HG03521 (cell line): ENCODE measurements around the gene AIG1.
"Not testable (repeated sequence)": the region's sequence is repeated elsewhere in the genome, so short reads cannot be mapped to it uniquely, and the experiment has no call there.

Source experiments
- ATAC-seq: cut with Tn5 transposase; IDR thresholded peaks from one replicate; pipeline ENCODE4 v1.9.1; 2021; ENCODE audit warnings: mild to moderate bottlenecking, moderate library complexity; ENCODE audit not compliant: unreplicated experiment

AIG1 gene

DNA sequence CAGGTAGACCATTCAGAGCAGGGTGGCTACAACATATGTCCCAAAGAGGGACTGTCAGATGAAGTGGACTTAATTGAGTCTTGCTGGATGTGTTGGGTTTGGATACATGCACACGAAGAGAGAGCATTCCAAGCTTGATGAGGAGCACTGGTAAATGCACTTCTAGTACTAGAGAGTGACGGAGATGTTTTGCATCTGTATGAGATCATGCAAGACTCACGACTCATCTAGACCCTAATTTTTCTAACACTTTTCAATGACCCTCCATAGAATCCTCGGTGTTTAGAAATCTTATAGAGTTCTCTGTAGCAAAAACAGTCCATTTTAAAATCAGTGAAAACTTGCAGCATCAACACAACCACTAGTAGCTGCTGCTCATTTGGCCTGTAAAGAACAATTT is 4.8 kb upstream of the AIG1 start:
- ATAC-seq = no peak

DNA sequence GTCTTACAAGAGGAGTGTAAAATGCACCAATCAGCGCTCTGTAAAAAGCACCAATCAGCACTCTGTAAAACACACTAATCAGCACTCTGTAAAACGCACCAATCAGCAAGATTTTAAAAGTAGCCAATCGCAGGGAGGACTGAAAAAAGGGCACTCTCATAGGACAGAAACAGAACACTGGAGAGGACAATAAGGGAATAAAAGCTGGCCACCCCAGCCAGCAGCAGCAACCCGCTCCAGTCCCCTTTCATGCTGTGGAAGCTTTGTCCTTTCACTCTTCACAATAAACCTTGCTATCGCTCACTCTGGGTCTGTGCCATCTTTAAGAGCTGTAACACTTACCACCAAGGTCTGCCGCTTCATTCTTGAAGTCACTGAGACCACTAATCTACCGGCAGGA is 1.7 kb upstream of the AIG1 start:
- ATAC-seq = no peak

DNA sequence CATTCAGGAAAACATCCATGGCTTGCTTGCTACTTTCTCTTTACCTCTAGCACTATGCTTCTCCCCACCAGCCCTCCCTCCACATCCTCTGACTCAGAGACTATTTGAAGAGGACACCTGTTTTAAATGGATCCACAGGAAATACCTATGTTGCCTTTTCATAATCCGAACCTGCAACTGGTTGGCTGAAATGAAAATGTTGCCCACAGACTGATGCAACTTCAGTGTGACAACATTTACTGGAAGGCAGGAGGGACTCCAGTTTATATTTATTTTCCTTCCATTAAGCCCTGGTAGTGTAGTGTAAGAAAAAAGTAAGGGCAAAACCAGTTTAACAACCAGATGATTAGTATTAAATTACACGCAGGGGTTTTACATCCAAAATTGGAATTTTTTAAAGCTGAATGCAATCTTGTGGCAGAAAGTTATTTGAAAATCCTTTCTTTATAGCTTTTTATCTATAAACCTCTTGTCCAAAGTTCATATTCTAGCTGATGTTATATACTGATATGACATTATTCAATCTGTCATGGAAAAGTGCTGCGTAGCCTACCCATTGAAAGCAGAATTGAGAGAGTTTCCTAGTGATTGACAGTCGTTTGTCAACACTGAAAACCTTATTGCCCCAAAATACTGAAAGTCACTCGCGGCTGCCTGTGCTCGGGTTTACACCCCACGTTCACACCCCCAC is 881 bp upstream of the AIG1 start:
- ATAC-seq = no peak

DNA sequence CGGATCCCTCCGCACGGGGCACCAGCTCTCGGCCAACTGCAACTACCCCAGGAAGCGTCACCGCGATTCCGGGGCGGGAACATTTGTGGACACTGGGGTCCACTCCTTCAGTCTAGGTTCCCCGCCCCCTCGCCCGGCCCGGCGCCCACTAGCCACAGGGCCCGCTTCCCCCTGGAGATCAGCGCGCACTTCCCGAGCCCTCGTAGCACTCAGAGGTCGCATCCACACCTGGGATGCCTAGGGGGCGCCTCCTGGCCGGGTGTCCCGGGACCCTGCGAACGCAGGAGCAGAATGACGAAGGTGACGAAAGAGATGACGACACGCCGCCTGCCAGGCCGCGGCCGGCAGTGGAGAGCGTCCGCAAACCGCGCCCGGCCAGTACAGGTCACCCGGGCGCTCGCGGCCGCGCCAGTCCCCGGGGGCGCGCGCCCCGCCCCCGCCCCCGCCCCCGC is 309 bp upstream of the AIG1 start:
- peak; percentile 71 for ATAC-seq

DNA sequence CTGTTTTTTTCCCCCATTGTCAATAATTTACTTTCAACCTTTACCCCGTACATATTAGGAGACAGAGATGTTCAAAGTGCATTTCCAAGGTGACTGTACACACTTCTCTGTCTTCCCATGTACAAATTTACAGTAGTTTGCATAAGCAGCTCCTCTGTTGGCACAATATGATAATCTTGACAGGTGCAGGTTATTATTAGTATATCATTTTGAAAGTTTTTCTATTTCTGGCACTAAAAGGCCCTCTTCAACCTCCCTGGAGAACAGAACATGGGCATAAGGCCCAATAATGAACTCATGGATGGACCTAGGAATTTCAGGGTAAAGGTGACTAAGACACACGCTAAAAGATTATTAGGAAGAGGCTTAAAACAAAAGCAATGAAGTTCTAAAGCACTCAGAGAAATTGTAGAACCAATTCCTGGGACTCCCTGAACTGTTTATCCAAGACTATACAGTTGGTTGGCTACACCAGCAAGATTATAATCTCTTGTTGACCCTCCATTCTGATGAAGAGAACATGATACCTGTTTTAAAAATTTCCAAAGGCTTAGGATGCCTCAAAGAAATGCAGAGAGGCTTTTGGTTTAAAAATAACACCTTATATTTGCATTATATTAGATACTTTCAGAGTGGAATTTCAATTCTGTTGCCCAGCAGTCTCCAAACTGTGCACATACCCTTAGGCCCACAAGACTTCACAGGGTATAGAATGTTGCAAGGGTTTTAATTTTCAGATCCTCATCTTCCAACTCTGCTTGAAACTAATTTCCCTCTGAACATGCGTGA is 1.1 kb downstream of the AIG1 start:
- ATAC-seq = no peak

DNA sequence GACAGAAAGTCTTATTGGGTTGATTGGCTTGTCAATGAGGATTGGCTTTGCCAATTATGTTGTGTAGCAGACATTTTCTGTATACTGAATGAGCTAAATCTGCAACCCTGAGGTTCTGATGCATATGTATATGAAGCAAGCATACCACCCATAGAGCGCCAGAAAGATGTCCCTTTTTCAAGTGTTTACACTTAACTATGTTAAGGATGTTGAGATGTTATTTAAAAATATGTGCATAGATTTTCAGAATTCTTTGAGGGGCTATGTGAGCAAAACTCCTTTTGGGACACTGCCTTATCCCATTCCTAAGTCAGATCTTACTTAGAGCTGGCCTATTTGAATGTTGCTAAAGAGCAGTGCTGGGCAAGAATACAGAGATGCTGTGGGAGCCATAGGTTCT is 1.9 kb downstream of the AIG1 start:
- ATAC-seq = no peak

DNA sequence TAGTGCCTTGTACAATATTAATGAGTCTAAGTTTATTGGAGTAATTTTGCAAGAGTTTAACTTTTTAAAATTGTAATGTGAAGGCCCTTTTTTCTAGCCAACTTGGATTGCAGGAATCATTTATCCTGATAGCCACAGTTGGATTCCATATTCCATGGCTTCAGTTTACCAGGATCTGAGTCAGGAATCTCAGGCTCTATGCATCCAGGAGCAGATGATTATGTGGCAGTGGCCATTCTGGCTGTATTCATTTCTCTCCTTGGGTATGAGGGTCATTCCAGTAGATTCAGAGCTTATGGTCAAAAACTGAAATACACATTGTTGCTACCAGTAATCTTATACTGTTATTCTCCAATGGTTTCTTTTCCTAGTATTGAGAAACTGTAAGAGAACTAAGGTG is 2.9 kb downstream of the AIG1 start:
- ATAC-seq = no peak

DNA sequence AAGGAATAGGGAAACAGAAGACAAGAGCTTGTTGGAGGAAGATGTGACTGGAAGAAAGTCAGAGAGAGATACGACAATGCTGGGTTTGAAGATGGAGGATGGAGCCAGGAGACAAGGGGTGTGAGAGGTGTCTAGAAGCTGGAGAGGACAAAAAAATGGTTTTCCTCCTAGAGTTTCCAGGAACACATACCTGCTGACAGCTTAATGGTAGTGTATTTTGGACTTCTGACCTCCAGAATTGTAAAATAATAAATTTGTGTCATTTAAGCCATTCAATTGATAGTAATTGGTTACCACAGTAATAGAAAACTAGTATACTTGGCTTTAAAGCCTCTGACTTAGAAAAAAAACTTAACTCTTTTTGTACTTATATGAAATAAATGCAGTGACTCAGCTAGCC is 3.6 kb downstream of the AIG1 start:
- ATAC-seq = no peak

DNA sequence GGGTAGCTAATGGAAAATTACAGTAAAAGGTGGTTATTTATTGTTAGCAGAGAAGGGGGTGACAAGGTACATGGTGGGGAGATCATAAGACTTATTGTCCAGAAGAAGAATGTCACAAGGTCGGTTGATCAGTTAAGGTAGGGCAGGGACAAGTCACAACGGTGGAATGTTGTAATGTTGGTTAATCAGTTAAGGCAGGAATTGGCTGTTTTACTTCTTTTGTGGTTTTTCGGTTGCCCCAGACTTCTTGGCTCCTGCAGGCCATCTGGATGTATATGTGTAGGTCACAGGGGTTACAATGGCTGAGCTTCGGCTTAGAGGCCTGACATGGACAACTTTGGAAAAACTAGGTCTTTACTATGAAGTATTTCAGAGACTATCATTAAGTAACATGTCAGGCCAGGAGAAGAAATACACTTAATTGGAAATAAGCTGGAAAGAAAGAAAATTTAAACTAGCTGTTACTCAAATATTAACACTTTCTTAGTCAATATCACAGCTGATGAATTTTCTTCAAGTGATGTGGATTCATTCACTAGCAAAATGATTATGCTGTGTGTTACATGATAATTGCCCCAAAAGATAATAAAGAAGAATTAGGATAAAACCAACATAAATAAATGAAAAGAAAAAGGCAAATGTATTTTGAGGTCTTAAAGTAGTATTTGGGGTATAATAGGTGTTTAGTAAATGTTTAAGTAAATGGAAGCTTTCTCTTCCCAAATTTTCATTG is 4.4 kb downstream of the AIG1 start:
- no peak for ATAC-seq

DNA sequence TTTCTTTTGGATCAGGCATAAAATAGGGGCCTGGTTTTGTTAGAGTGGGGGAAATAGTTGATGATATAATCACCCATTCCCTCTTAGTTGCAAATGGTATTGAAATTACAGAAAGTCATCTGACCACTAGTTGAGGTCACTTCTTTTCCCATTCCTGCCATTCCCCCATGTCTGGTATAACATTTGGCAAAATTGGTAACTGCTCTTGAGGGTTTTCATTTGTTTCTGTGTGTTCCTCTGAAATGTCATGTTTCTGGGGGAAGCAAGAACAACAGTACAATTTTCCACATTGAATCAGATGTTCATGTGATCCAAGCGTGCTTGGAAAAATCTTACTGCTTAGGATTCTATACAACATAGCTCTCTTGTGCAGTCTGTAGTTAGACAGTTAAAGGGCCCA is 7.3 kb downstream of the AIG1 start:
- no peak for ATAC-seq

DNA sequence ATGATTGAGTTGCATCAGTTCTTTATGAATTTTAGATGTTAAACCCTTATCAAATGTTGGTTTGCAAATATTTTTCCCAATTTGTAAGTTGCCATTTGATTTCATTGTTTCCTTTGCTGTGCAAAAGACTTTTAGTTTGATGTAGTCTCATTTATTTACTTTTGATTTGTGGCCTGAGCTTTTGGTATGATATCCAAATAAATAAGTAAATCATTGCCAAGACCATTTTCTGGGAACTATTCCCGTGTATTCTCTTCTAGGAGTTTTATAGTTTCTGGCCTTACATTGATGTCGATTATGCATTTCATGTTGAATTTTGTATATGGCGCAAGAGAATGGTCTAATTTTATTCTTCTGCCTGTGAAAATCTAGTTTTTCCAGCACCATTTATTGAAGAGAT is 13.4 kb downstream of the AIG1 start:
- no peak for ATAC-seq

DNA sequence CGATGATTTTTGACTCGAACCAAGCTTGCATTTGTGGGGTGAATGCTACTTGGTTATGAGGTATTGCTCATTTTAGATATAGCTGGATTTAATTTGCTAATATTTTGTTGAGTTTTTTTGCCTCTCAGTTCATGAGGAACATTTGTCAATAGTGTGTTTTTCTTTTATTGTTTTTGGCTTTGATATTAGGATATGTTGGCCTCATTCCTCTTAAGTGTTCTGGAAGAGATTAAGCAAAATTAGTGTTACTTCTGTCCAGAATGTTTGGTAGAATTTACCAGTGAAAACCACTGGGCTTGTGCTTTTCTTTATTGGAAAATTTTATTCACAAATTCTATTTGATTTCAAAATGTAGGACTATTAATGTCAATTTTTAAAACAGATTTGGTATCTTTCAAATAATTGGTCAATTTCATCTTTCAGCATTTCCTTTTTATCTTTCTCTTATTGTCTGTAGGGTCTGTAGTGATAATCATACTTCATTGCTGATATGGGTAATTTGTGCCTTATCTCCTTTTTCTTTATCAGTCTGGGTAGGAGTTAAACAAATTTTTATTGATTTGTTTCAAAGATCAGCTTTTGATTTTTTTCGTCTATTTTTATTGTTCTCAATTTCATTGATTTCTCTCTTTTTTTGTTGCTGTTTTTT is 14.1 kb downstream of the AIG1 start:
- no peak for ATAC-seq

DNA sequence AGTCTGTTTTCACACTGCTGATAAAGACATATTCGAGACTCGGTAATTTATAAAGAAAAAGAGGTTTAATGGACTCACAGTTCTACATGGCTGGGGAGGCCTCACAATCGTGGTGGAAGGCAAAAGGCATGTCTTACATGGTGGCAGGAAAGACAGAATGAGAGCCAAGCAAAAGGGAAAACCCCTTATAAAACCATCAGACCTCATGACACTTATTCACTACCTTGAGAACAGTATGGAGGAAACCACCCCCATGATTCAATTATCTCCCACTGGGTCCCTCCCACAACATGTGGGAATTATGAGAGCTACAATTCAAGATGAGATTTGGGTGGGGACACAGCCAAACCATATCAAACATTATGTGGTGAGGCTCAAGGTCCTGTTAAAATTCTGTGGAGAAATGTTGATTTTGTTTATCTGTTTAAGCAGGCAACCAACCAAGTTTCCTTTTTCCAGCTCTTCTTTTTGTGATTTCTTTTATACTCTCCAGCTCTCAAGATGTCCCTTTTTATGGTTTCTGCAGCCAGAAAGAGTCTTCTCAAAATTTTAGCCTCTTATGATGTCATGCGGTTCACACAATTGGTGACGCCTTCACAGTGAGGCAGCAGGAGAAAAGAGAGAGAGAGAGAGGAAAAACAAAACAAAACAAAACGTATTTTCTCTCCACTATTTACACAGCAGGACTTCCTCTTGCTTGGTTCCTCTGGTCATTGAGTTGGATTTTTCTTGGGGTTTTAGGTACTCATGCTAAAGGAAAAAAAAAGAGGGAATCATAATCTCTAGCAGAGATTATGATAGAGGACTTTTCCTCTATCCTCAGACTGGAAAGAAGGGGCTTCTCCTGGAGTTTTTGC is 18.0 kb downstream of the AIG1 start:
- ATAC-seq = no peak

DNA sequence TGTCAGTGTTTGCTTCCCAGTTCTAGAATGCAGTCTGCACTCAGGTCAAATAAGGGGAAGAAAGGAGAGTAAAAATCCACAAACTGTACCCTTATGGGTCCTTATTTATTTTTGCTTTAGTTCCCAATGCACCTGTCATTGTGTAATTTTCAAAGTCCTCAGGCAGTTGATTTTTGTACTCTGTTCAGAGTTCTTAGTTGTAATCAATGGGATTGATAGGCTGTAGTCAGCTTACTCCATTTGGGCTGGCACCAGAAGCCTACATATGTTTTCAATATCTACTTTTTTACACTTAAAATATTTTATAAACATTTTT is 18.6 kb downstream of the AIG1 start:
- ATAC-seq = no peak

DNA sequence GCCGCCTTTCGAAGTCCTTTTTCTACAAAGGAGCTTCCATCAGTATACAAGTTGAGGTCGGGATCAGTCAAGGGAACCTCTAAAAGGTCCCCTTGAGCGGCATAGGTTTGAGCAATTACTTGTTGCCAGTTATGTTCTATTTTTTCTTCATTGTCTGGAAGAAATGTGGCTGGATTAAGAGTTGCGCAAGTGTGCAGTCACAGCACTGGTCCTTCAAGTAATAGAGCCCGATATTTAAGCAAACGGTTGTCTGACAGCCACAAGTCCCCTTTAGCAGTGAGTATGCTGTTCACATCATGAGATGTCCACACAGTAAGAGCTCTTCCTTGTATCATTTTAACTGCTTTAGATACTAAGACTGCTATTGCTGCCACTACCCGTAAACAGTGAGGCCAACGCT is 21.6 kb downstream of the AIG1 start:
- not testable (repeated sequence) for ATAC-seq

DNA sequence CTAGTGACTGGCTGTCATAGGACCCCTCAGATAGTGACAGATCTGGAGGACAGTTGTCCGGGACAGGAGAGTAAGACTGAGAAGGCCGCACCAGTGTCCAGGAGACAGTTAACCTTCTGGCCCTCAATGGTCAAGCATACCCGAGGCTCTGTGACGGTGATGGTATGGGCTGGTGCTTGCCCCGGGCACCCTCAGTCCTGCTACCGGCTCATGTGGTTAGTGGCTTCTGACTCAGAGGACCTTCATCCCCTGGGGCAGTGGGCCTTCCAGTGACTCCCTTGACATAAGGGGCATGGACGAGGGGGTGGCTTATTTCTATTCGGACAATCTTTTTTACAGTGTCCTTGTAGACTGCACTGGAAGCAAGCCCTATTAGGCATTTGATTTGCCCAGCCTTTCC is 23.3 kb downstream of the AIG1 start:
- not testable (repeated sequence) for ATAC-seq

DNA sequence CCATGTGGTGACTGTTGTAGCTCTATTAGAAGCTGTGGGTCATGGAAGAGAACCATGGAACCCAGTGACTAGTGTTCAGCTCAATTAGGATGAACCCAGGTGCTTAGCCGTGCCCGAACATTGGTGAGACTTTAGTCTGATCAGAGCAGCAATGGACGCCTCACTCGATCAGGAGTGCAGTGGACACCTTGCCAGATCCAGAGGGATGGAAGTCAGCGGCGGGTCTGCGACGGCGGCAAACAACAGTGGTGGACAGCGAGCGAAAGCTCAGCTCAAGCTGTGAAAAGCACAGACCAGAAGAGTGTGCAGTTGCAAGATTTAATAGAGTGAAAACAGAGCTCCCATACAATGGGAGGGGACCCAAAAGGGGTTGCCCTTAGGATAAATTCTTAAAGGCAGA is 26.6 kb downstream of the AIG1 start:
- ATAC-seq = not testable (repeated sequence)

DNA sequence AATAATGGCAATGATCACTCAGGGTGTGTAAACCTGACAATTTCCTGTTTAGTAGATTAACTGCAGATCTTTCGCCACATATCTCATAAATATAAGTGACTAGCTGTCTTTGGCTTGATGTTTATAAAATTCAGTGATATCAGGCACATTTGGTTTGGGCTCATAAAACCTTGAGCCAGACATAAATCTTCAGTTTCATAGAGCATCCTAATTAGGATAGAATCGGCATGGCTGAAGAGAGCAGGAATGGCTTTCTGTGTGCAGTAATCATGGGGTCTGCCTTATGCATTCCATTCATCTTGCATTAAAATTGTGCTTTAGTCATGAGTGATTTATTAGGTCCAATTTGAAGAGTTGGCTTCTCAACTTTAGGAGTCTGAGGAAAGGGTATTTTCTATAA is 27.2 kb downstream of the AIG1 start:
- no peak for ATAC-seq

DNA sequence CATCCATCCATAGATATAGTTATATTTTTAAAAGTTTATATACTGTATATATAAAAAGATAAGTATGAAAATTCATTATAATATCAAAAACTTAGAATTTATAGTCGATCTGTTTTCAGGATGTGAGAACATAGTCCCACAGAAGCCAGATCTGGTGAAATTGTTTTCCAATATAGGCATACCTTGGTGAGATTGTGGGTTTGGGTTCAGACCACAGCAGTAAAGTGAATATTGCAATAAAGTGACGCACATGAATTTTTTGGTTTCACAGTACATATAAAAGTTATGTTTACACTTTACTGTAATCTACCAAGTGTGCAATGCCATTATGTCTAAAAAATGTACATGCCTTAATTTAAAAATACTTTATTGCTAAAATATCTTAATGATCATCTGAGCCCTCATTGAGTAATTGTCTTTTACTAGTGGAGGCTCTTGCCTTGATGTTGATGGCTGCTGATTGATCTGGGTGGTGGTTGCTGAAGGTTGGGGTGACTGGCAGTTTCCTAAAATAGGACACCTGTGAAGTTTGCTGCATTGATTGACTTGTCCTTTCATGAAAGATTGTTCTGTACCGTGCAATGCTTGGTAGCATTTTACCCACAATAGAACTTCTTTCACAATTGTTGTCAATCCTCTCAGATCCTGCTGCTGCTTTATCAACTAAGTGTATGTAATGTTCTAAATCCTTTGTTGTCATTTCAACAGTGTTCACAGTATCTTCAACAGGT is 29.8 kb downstream of the AIG1 start:
- no peak for ATAC-seq

DNA sequence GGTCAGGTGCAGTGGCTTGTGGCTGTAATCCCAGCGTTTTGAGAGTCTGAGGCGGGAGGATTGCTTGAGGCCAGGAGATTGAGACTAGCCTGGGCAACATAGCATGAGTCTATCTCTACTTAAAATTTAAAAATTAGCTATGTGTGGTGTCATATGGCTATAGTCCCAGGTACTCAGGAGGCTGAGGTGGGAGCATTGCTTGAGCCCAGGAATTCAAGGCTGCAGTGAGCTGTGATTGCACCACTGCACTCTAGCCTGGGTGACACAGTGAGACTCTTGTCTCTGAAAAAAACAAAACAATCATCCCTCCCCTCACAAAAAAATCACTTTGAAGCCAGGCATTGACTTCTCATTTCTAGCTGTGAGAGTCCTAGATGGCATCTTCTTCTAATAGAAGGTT is 32.1 kb downstream of the AIG1 start:
- no peak for ATAC-seq
